ENCODE measurements around the gene PRAMEF14.
"Not testable (repeated sequence)": the region's sequence is repeated elsewhere in the genome, so short reads cannot be mapped to it uniquely, and the experiment has no call there.

Gene PRAMEF14

GRCh38 chr1:13347034-13347433 lies at the start of gene PRAMEF14:
Gene PRAMEF14 (minus strand): TSS chr1:13347134. CDS start chr1:13345314, 1,820 bp downstream.
- not testable (repeated sequence) for DNase-seq

GRCh38 chr1:13395311-13395710 lies 48.4 kb upstream of the PRAMEF14 start:
- DNase-seq, result not testable (repeated sequence)

GRCh38 chr1:13394761-13395160 lies 47.8 kb upstream of the PRAMEF14 start:
- DNase-seq, result not testable (repeated sequence)

GRCh38 chr1:13393004-13393403 lies 46.1 kb upstream of the PRAMEF14 start:
- not testable (repeated sequence) for DNase-seq

GRCh38 chr1:13389332-13389731 lies 42.4 kb upstream of the PRAMEF14 start, which contains the start of gene PRAMEF17:
Gene PRAMEF17 (plus strand): TSS chr1:13389632. CDS start chr1:13389658, 26 bp downstream.
- DNase-seq, result not testable (repeated sequence)

- DNase-seq, result not testable (repeated sequence)
Observed at GRCh38 chr1:13380380-13380779, 33.4 kb upstream of the PRAMEF14 start.

GRCh38 chr1:13378983-13379382 lies 32.0 kb upstream of the PRAMEF14 start:
- DNase-seq, result not testable (repeated sequence)

- DNase-seq, result not testable (repeated sequence)
Observed at GRCh38 chr1:13368544-13368943, 21.6 kb upstream of the PRAMEF14 start.

GRCh38 chr1:13366536-13366935 lies 19.6 kb upstream of the PRAMEF14 start:
- DNase-seq, result not testable (repeated sequence)

- DNase-seq, result not testable (repeated sequence)
Observed at GRCh38 chr1:13364928-13365327, 18.0 kb upstream of the PRAMEF14 start.

GRCh38 chr1:13362364-13362763 lies 15.4 kb upstream of the PRAMEF14 start:
- not testable (repeated sequence) for DNase-seq

- peak; percentile 49 for DNase-seq
Observed at GRCh38 chr1:13356774-13357173, 9.8 kb upstream of the PRAMEF14 start.

GRCh38 chr1:13354475-13354874 lies 7.5 kb upstream of the PRAMEF14 start:
- not testable (repeated sequence) for DNase-seq

- not testable (repeated sequence) for DNase-seq
Observed at GRCh38 chr1:13353476-13353875, 6.5 kb upstream of the PRAMEF14 start.

GRCh38 chr1:13342496-13342895 lies 4.4 kb downstream of the PRAMEF14 start:
- not testable (repeated sequence) for DNase-seq

GRCh38 chr1:13315281-13315680 lies 31.7 kb downstream of the PRAMEF14 start, which contains the start of gene PRAMEF15:
Gene PRAMEF15 (plus strand): TSS chr1:13315581. CDS start chr1:13318408, 2,827 bp downstream.
- not testable (repeated sequence) for DNase-seq

- not testable (repeated sequence) for DNase-seq
Observed at GRCh38 chr1:13303239-13303638, 43.7 kb downstream of the PRAMEF14 start, which contains the start of gene PRAMEF33. Gene PRAMEF33 (plus strand): TSS chr1:13303539. CDS start chr1:13305955, 2,416 bp downstream.

GRCh38 chr1:13302197-13302596 lies 44.7 kb downstream of the PRAMEF14 start:
- not testable (repeated sequence) for DNase-seq

GRCh38 chr1:13298699-13299098 lies 48.2 kb downstream of the PRAMEF14 start:
- not testable (repeated sequence) for DNase-seq

GRCh38 chr1:13297216-13297931 lies 49.6 kb downstream of the PRAMEF14 start:
- DNase-seq, result not testable (repeated sequence)
